HK-2 (cell line): Measurements from ENCODE around the gene MCTP1.

Experiments used
- DNase-seq: peaks from one replicate; pipeline ENCODE4 v3.0.0-alpha.2; 2018; ENCODE audit not compliant: unreplicated experiment

Gene MCTP1

DNA sequence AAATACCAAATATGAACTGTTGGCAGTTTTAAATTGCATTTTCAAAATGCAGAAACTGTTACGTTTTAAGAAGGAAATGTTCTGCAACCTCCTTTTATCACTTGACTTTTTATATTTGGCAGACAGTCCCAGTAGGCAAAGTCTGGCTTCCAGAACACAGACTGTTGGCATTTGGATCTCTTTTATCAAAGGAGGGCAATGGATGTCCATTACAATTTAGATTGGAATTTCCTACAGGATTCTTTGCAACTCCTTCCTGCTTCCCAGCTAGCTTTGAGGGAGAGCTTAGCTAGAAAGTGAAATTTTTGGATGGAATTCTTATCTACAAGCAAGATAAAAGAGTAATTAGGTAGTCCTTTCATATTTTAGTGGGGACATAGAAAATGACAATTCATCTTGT is 523.8 kb downstream of the MCTP1 start:
- no peak for DNase-seq

DNA sequence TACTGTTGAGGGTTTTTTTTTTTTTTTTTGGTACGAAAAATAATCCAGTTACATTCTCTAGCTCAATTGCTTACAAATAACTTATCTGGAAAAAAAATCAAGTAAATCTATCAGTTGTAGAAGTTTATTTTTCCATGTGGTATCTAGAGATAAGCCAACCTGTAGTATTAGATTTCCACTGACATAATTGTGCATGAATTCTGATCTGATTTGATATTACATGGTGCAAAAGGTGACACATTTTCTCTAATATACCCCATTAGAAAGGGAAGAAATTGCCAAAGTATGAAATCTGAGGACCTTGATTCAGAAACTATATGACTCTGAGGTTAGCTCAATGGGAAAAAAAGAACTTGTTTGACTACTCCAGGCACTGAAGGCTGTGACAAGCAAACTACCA is 524.9 kb downstream of the MCTP1 start:
- DNase-seq, result no peak

DNA sequence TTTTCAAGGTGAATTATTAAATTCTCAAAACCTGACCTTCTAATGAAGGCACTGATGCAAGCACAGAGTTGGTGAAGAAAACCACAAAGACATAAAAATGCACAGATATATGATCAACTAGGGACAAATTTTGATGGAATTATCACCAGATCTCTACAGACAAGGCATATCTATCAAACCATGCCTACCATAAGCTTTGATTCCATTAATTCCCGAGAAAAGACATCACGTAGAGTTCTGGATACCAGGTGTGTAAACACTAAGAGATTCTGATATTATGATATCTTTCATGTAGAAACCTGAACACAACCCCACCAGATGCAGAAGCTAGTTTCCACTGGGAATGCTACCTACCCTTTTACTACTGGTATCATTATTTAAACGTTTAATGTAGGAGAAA is 525.9 kb downstream of the MCTP1 start:
- no peak for DNase-seq

DNA sequence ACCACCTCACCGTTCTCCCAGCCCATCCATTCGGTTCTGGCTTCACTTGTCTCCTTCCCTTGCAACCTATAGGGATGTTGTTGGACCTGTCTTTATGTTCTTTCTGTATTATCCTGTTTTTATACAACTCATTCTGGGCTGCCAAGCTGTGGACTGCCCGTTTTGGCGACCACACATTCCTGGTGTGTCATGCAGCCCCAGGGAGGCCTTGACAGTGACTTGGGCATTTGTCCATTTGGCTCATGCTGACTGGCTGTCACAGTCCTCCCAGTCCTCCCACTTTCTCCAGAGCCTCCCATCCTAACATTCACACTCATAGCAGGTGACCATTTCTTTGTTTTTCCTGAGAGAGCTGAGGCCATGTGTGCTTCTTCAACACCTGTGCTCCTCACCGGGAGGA is 530.1 kb downstream of the MCTP1 start:
- DNase-seq, result no peak

DNA sequence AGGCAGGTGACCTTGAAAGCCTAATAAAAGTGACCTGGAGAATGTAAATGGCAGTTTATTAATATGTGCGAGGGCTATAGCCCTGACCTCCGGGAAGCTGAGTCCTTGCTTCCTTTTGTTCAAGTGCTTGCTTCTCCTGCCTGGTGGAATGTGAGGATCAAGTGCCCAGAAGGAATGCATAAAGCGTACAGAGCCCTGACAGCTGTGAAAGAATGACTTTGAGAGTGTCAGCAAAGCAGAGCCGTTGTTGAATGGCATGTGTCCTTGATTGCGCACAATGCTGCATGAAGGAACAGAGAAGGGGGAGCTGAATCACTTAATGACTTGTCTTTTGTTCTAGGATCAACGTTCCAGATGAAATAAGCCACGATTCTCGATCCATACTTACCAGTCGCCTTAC is 533.4 kb downstream of the MCTP1 start:
- no peak for DNase-seq

DNA sequence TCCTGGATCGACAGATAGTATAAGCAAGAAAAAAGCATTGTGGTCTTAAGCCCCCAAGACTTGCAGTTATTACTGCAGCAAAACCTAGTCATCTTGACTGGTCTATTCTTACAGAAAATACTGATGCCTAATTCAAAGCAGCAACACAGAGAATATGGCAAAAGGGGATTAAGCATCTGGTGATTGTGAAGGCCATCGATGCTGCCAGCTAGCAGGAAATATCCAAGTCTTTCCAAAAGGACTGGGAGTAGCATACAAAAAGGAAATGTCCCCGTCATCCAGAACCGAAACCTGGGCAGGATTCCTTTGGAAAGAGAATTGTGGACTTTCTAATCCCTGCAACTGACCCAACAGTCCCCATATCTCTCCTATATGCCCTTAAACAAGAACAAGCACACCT is 534.2 kb downstream of the MCTP1 start:
- no peak for DNase-seq

DNA sequence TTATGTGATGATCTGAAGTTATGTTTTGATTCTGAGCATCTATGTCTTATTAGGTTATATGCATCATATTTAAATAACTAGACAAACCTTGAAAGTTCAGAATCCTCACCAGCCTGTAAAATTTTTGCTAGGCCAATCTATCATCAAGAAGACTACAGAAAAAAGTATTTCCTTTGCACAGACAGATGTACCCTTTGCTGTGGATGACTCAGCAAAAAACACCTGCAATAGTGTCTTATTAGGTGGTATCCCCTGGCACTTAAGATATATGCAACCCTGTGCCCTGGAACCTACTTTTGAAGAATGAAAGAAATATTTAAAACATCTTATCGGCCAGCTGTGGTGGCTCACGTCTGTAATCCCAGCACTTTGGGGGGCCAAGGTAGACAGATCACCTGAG is 535.9 kb downstream of the MCTP1 start:
- DNase-seq, result no peak

DNA sequence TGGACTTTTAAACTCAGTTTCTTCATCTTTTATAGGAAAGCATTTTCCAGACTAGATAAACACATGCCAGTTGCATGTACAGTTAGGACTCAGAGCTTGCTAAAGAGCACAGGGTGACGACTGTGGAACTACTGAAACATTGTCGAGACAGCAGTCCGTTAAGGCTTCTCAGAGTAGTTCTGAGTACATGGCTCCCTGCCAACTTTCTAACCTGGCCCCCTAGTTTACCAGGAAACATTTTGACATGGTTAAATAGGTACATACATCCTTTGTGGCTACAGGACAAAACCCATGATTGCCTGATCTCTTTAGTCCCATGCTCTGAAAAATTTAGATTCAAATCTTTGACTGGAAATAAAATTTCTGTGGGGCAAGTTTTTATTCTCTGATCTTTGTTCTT is 536.7 kb downstream of the MCTP1 start:
- DNase-seq, result no peak

DNA sequence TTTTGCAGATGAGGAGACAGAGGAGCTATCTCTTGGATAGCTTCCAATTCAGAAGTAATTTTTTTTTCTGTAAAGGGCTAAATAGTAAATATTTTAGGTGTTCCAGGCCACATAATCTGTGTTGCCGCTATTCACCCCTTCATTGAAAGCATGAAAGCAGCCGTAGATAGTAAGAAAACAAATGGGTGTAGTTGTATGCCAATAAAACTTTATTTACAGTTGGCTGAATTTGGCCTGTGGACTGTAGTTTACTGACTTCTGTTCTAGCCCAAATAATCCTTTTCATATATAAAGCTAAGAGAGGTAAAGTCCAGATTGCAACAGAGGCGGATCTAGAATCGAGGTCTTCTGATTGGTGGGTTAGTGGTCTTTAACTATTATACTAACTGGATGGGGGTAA is 537.5 kb downstream of the MCTP1 start:
- no peak for DNase-seq

DNA sequence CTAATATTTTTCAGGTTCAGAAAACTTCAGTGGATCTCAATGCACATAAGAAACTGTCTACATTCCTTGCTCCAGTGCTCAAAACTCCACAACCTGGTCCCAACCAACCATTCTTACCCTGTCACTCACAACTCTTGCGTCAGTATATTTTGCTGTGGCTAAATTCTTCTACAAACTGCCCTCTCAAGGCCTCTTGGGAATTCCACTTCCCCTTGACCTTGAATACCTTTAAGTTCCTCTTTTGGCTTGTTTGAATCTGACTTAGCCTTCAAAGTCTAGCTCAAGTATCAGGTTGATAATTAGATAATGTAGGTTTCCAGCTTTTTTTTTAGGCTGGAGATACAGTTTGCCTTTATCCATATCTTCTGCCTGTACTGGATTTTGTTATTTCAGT is 538.2 kb downstream of the MCTP1 start:
- DNase-seq, result no peak

DNA sequence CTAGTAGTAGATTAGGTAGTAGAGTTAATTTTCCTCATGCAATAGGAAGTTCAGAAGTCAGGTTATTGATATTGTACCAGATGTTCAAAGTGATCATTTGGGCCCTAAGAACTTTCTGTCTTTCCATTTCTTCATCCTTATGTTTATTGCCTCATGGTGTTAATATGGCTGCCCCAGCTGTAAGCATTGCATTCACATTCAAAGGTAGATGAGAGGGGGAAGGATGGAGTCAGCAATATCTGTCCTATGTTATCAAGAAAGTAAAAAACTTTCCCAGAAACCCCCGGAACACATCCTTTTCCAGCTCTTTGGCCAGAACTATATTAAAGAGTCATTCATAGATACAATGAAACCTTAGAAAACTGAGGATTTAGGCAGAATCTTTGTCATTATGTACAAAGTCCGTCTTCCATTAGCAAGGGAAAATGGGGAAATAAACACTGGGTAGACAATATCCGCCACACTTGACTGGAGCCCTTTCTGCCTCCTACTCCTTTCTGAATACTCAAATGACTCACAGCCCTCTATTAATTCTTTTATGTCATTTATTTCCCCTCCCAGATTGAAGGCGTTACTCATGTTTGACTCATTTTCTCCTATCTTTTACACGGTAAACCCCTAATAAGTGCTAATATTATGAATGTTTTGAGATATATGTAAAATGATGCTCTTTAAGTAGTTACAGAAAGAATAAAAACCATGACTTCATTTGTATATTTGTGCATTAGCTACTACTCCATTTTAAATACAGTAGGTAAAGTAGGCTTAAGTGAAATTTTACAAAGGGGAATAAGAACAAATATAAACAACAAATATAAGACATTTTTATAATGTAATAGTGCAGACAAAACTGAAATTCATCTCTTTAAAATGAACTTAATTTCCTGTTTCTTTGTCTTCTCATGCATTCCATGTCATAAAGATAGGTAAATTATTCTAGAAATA is 538.8 kb downstream of the MCTP1 start:
- no peak for DNase-seq

DNA sequence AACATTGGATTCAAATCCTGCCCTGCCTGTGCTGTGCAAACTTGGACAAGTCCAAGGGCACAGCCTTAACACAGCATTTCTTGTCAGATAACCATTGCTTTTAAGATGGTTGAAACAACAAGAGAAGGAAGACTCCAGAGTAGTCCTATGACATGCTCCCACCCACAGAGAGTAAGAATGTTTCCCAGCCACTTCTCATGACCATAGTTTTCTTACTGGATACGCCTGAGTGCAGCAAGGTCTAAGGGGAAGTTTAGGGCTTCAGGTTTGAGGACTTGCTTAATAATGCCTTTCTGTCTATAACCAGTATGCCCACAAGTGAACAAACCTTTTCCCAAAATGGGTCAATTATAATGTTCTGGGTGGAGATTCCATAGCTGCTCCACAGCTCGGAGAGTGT is 540.0 kb downstream of the MCTP1 start:
- DNase-seq, result no peak

DNA sequence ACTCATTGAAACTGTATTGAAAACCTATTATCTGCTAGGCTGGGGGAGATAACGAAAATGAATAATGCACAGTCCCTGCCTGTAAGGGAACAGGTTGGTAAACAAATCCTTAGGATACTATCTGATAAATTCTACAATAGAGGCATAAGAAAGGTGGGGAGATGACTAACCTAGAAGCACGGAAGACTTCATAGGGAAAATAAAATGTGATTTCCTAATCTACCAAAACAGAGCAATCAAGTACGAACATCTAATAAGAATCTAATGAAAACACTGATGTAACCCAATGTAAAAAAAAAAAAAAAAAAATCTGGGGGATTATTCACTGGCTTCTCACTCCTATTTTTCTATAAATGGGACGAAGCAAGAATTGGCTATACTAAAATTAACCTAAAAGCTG is 542.0 kb downstream of the MCTP1 start:
- no peak for DNase-seq

DNA sequence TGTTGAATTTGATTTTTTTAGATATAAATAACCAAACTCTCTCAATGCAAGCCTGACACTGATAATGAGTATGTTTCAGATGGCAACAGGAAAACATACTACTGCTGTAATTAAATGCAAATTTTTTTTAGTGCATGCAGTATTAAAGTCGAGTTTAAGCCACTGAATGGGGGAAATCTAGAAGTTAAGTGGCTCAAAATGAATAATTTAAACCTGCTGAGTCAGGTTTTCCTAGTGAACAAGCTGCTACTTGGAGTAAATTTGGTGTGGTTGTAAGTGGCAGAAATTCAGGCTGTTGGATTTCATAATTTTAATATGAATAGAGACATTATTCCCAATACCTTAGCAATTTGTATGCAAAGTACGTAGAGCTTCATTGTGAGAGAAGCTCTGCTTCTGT is 544.6 kb downstream of the MCTP1 start:
- DNase-seq, result no peak

DNA sequence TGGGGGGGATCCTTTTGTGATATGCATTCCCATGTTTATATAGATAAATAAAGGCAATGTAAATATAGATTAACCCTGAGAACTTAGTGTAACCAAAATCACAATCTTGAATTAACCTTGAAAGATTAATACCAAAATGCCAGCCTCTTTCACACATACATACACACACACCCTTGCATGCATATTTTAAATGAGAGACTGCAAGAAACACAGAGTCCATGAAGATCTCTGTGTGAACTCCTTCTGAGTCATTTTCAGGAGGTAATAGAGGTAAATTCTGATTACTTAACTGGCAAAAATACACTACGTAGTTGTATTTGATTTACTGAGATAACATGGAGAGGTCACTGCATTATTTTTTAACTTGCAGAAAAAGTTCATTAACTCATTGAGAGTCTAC is 548.4 kb downstream of the MCTP1 start:
- no peak for DNase-seq

DNA sequence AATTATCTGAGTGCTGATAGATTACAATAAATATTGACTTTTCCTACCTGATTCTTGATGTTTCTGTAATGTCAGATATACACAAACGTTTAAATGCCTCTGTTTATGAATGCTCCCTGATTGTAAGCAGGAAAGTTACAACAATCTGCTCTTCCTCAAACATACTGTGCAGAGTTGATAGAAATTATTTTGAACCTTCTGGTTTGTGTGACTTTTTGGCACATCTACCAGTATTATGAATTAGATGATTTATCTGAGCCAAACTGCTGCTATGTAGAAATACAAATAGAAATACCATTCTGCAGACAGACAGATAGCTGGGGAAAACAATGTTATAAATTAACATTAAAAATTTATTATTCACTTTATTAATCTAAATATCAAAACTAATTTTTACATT is 553.4 kb downstream of the MCTP1 start:
- DNase-seq, result no peak

DNA sequence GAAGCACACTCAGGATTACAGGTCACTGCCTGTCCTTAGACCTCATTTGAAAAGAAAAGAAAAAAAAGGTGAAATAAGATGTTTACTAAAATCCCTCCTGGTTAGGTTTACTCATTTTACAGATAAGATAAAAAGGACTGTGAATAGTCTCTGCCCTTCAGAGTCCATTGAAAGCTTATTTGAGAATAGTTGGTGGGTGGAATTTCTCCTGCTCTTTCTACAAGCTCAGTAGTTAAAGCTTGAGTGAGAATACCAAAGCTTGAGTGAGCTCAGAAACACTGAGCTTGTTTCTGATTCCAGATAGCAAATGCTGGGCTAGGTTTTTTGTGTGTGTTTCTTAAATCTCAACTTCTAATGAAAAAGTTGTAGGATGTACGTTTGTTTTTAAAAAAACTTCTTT is 559.8 kb downstream of the MCTP1 start:
- DNase-seq, result no peak

DNA sequence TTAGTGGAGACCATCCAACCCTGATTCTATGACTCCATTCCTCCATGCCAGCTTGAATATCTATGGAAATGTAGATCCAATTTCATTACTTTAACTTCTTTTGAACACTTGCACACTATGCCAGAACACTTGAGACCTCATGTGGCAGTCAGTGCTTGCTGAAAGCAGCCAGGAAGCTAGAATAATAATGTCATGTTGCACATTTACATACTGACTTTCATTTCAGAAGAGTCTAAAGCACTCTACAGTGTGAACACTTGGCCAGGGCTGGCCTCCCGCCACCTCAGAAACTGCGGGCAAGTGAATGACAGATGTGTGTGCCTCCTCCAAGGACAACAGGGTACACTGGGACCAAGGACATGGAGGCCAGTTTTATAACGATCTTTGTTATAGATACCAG is 569.1 kb downstream of the MCTP1 start:
- no peak for DNase-seq

DNA sequence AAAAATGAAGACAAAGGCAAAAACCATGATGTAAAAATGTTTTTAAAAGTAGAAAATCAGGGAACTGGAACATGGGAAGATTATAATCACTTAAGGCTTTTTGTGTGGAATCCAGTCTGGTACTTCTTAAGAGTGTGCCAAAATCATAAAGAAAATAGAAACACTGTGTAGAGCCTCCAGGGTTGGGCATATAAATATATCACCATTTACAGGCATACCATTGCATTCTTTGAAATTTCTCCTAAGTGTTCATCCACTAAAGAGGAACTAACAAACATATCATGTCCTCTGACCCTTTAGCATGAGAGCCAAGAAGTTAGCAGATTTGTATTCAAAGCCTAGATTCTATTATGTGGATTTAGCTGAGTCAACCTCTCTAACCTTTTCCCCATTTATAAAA is 573.1 kb downstream of the MCTP1 start:
- no peak for DNase-seq

DNA sequence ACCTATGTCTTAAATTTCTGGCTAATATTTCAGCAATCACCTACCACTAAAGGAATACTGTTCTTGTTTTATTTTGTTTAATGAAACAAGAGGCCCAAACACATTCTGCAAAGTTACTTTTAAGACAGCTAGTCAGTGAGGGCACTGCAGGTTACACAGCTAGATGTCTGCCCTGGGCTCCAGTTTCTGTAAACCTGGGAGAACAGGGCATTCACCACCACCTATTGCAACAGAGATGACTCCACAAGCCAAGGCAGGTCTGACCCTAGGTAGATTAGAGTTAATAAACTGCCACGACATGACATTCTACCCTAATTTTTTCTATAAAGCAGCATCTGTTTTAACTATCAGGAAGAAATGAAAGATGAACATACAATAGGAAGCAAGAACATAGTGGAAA is 575.6 kb downstream of the MCTP1 start:
- no peak for DNase-seq

DNA sequence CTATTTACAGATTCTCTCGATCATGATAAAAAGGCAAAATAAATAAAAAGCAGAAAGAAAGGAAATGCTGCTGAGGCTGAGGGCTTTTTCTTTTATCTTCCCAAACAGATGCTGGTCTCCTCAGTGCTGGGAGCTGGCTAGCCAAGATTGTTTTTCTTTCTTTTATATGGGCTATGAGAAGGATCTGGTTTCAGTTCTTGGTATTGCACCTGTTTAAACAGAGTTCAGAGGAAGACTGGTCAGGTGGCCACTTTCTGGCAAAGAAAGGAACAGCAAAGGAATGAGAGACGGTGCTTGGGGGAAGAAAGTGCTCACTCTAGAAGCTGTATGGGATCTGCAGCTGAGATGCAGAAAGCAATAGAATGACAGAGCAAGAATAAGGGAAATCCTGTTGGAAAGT is 577.5 kb downstream of the MCTP1 start:
- no peak for DNase-seq

DNA sequence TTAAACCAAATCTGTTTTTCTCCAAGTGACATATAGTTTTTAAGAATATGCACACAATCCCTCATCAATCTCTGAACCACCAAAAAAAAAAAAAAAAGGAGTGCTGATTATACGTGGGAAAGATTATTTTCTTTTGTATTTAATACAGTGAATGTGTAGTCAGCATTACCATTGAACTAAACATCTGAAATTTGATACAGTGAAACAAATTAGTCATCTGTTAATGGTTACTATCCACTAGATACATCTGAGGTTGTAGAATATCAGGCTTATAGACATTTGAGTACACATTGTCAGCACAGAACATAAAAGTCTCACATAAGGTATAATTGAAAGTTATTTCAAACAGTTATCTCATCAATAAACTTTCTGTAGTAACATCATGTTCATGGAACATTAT is 579.5 kb downstream of the MCTP1 start:
- no peak for DNase-seq

DNA sequence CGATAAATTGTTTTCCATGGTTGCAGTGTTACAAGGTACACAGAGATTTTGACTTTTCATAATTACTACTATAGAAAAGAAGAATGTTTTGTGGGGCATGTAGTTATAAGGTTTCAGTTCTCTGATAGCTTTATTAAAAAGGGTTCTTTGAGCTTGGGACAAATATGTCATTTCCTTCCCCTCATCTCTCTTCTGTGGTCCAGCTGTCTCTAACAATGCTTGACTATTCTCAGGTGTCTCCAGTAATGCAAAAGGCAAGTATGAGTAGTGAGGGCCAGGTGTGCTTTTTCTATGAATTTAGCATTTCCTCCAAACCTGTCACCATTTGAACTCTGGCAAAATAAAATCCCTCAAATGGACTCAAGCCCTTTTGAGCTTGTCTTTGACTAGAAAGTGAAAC is 582.2 kb downstream of the MCTP1 start:
- DNase-seq, result no peak

DNA sequence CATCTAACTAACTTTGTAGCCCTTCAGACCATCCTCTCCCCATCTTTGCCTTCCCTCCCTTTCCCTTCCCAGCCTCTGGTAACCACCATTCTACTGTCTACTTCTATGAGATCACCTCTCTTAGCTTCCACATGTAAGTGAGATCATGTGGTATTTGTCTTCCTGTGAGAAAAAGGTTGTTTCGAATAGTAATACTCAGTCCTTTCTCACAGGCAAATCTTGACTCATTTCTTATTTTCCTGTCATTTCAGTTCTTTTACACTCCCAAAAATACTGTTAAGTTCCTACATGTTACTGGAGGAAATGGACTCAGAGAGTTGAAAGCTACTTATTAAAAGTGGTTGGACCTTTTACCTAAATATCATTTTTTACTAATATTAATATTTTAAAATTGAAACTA is 584.3 kb downstream of the MCTP1 start:
- no peak for DNase-seq
